HEK293 (cell line): Measurements from ENCODE around the gene MAN1B1.

ENCODE experiments used
- CTCF ChIA-PET: fragments of 350-600 bp; formaldehyde crosslinking; extraction: SDS; loops from one replicate; lab custom pipeline; 2021; ENCODE audit warnings: antibody characterized with exemption; lab: Yijun Ruan, JAX
- POLR2A ChIA-PET: fragments of 300-600 bp; formaldehyde crosslinking; extraction: SDS; loops from one replicate; lab custom pipeline; 2020; ENCODE audit warnings: antibody characterized with exemption, inconsistent platforms; lab: Yijun Ruan, JAX
- H3K27ac ChIP-seq: fragments of 200-500 bp; sonication (Bioruptor generic); 2 replicates; pipeline ENCODE4 v1.5.1; 2014; ENCODE audit warnings: low read depth, low read length, control low read depth, inconsistent platforms; ENCODE audit errors: extremely low read depth
- H3K36me3 ChIP-seq, 2 experiments: fragments of 200-500 bp in 1 of 2; sonication (Bioruptor generic) in 1 of 2; 1 replicate in 1 of 2; 2 replicates in 1 of 2; pipeline ENCODE4 v1.5.1; 2014 to 2017; ENCODE audit warnings: inconsistent platforms in 2 of 2, low read length in 2 of 2; ENCODE audit not compliant: control insufficient read depth in 2 of 2, insufficient read depth in 1 of 2
- H3K4me1 ChIP-seq: fragments of 200-500 bp; sonication (Bioruptor generic); 2 replicates; pipeline ENCODE4 v1.5.1; 2014; ENCODE audit warnings: mild to moderate bottlenecking, low read length, inconsistent platforms; ENCODE audit not compliant: control insufficient read depth, insufficient read depth
- H3K4me3 ChIP-seq: 2 replicates; pipeline ENCODE4 v1.5.1; 2011; ENCODE audit warnings: low read depth, mild to moderate bottlenecking, control low read depth, low read length, moderate library complexity
- H3K9me3 ChIP-seq: fragments of 200-500 bp; sonication (Bioruptor generic); 2 replicates; pipeline ENCODE4 v1.5.1; 2014; ENCODE audit warnings: low read depth, low read length, inconsistent platforms; ENCODE audit not compliant: control insufficient read depth, insufficient read depth
- GLI4 ChIP-seq: fragments of 450-650 bp; formaldehyde crosslinking; IDR thresholded peaks from 2 replicates; pipeline ENCODE4 v1.5.1; 2016; ENCODE audit warnings: missing biosample characterization, missing genetic modification characterization
- HIC1 ChIP-seq: fragments of 450-650 bp; formaldehyde crosslinking; IDR thresholded peaks from 2 replicates; pipeline ENCODE4 v1.5.1; 2016; ENCODE audit warnings: missing biosample characterization, missing genetic modification characterization
- KLF1 ChIP-seq: fragments of 450-650 bp; formaldehyde crosslinking; IDR thresholded peaks from 2 replicates; pipeline ENCODE4 v1.5.1; 2016; ENCODE audit warnings: missing biosample characterization, missing genetic modification characterization
- KLF17 ChIP-seq: fragments of 450-650 bp; formaldehyde crosslinking; IDR thresholded peaks from 2 replicates; pipeline ENCODE4 v1.5.1; 2016; ENCODE audit warnings: missing biosample characterization, missing genetic modification characterization
- PRDM1 ChIP-seq: fragments of 450-650 bp; formaldehyde crosslinking; IDR thresholded peaks from 2 replicates; pipeline ENCODE4; 2016; ENCODE audit warnings: missing biosample characterization, missing genetic modification characterization
- REPIN1 ChIP-seq: fragments of 450-650 bp; formaldehyde crosslinking; IDR thresholded peaks from 2 replicates; pipeline ENCODE4 v1.5.1; 2017; ENCODE audit warnings: missing biosample characterization, missing genetic modification characterization, low read depth
- TCF7L2 ChIP-seq: IDR thresholded peaks from 2 replicates; pipeline ENCODE4 v1.6.1; 2011; ENCODE audit warnings: low read depth, mild to moderate bottlenecking, inconsistent platforms, low read length, moderate library complexity, borderline replicate concordance
- ZBTB44 ChIP-seq: fragments of 450-650 bp; IDR thresholded peaks from 2 replicates; pipeline ENCODE4 v1.5.1; 2018; ENCODE audit warnings: missing biosample characterization, mild to moderate bottlenecking, missing genetic modification characterization
- ZBTB7A ChIP-seq: fragments of 450-650 bp; formaldehyde crosslinking; IDR thresholded peaks from 2 replicates; pipeline ENCODE4 v1.5.1; 2016; ENCODE audit warnings: low read depth, missing biosample characterization, missing genetic modification characterization
- ZFHX2 ChIP-seq: fragments of 450-650 bp; formaldehyde crosslinking; conservative IDR thresholded peaks from 2 replicates; pipeline ENCODE4 v1.5.1; 2016; ENCODE audit warnings: missing biosample characterization, missing genetic modification characterization
- ZFP3 ChIP-seq: fragments of 450-650 bp; formaldehyde crosslinking; IDR thresholded peaks from 2 replicates; pipeline ENCODE4 v1.5.1; 2016; ENCODE audit warnings: low read depth, missing biosample characterization, missing genetic modification characterization
- ZNF155 ChIP-seq: fragments of 450-650 bp; formaldehyde crosslinking; IDR thresholded peaks from 2 replicates; pipeline ENCODE4 v1.5.1; 2016; ENCODE audit warnings: missing biosample characterization, missing genetic modification characterization
- ZNF16 ChIP-seq: fragments of 450-650 bp; formaldehyde crosslinking; IDR thresholded peaks from 2 replicates; pipeline ENCODE4 v1.5.1; 2016; ENCODE audit warnings: low read depth, missing biosample characterization, missing genetic modification characterization
- ZNF184 ChIP-seq: fragments of 450-650 bp; IDR thresholded peaks from 2 replicates; pipeline ENCODE4 v1.5.1; 2018; ENCODE audit warnings: missing biosample characterization, mild to moderate bottlenecking, missing genetic modification characterization
- ZNF202 ChIP-seq: fragments of 450-650 bp; formaldehyde crosslinking; IDR thresholded peaks from 2 replicates; pipeline ENCODE4 v1.5.1; 2016; ENCODE audit warnings: missing biosample characterization, missing genetic modification characterization, borderline replicate concordance
- ZNF302 ChIP-seq: fragments of 450-650 bp; formaldehyde crosslinking; IDR thresholded peaks from 2 replicates; pipeline ENCODE4 v1.5.1; 2016; ENCODE audit warnings: missing biosample characterization, missing genetic modification characterization, low read depth
- ZNF362 ChIP-seq: fragments of 450-650 bp; formaldehyde crosslinking; IDR thresholded peaks from 2 replicates; pipeline ENCODE4 v1.5.1; 2016; ENCODE audit warnings: missing biosample characterization, missing genetic modification characterization
- ZNF600 ChIP-seq: fragments of 450-650 bp; formaldehyde crosslinking; IDR thresholded peaks from 2 replicates; pipeline ENCODE4 v1.5.1; 2016; ENCODE audit warnings: missing biosample characterization, missing genetic modification characterization
- ZNF621 ChIP-seq: fragments of 450-650 bp; formaldehyde crosslinking; IDR thresholded peaks from 2 replicates; pipeline ENCODE4 v1.5.1; 2017; ENCODE audit warnings: missing biosample characterization, missing genetic modification characterization
- ZNF776 ChIP-seq: fragments of 450-650 bp; formaldehyde crosslinking; IDR thresholded peaks from 2 replicates; pipeline ENCODE4 v1.5.0; 2017; ENCODE audit warnings: missing biosample characterization, missing genetic modification characterization, borderline replicate concordance

Gene MAN1B1

GRCh38 chr9:137065336-137065967 is 21.3 kb upstream of the MAN1B1 start:
- CTCF ChIA-PET, result interaction anchor here (0.6 to 11.3 kb wide), 11 partner anchors 9 to 277 kb away, joined by 3 to 237 read pairs (median 11); partner anchors contain the start of genes ABCA2, ENTPD2, MAN1B1 and NPDC1
- Histone ChIP-seq H3K27ac (no peak overlapping the region), H3K36me3 (peaks cover 0 to 17% of the 10 kb centered on the region in 2 experiments; a peak in 1 of 3 replicates), H3K4me3 (no peak overlapping the region), H3K9me3 (no peaks in the 10 kb centered on the region)
- POLR2A ChIA-PET, result interaction anchor here (9.1 kb wide), 1 partner anchor 18 kb away, joined by 137 read pairs; the partner anchor contains the start of gene MAN1B1
- TF ChIP-seq ZNF600 (peak; percentile 55), ZBTB44 (tag by site-specific recombination) (0 out of 2 replicates have a peak, but pooled peaks have one; percentile 37), ZNF155 (no peak), ZFHX2 (tag by site-specific recombination) (peak; percentile 56), ZBTB7A (tag by site-specific recombination) (peak; percentile 20; the same call in 1 of the 2 replicates)
- TF ChIP-seq, all 188 proteins: peak for 4
- peaks cover 6% of the 10 kb centered on the region; the same call in 1 of the 2 replicates for H3K4me1 ChIP-seq

GRCh38 chr9:137066096-137066861 is 20.5 kb upstream of the MAN1B1 start:
- no peak overlapping the region for H3K4me3 ChIP-seq
- no peak overlapping the region for H3K27ac ChIP-seq
- H3K9me3 ChIP-seq, result no peaks in the 10 kb centered on the region
- TF ChIP-seq KLF1 (peak; percentile 23; the same call in 1 of the 2 replicates), ZNF302 (tag by site-specific recombination) (no peak), HIC1 (tag by site-specific recombination) (peak; percentile 54)
- peaks cover 10% of the 10 kb centered on the region; the same call in 1 of the 2 replicates for H3K4me1 ChIP-seq
- ChIA-PET CTCF (interaction anchor here (0.6 to 11.3 kb wide), 18 partner anchors 10 to 316 kb away, joined by 3 to 237 read pairs (median 6); partner anchors contain the start of genes ABCA2, CYSRT1, ENTPD2 and MAN1B1), POLR2A (interaction anchor here (9.1 kb wide), 1 partner anchor 17 kb away, joined by 137 read pairs; the partner anchor contains the start of gene MAN1B1)
- peaks cover 0 to 17% of the 10 kb centered on the region in 2 experiments; a peak in 1 of 3 replicates for H3K36me3 ChIP-seq

GRCh38 chr9:137067860-137068538 is 18.8 kb upstream of the MAN1B1 start:
- POLR2A ChIA-PET, result interaction anchor here (0.6 to 9.1 kb wide), 16 partner anchors 9 to 188 kb away, joined by 3 to 137 read pairs (median 4); partner anchors contain the start of genes ENTPD2, MAN1B1, NDOR1 and NPDC1
- no peak overlapping the region for H3K4me3 ChIP-seq
- CTCF ChIA-PET, result interaction anchor here (0.6 to 11.3 kb wide), 36 partner anchors 9 to 946 kb away, joined by 3 to 237 read pairs (median 4); partner anchors contain the start of genes ABCA2, CYSRT1, ENTPD2 and MAN1B1
- H3K4me1 ChIP-seq, result peaks cover 10% of the 10 kb centered on the region; the same call in 1 of the 2 replicates
- no peaks in the 10 kb centered on the region for H3K9me3 ChIP-seq
- no peak overlapping the region for H3K27ac ChIP-seq
- peaks cover 0 to 17% of the 10 kb centered on the region in 2 experiments; a peak in 1 of 3 replicates for H3K36me3 ChIP-seq
- TF ChIP-seq ZNF621 (tag by site-specific recombination), result no peak
- TF ChIP-seq TCF7L2, result no peak
- TF ChIP-seq KLF17 (tag by site-specific recombination), result 0 out of 2 replicates have a peak, but pooled peaks have one; percentile 26
- TF ChIP-seq ZNF184 (tag by site-specific recombination), result no peak
- no peak for TF ChIP-seq ZNF16 (tag by site-specific recombination)
- TF ChIP-seq ZFP3, result no peak
- TF ChIP-seq PRDM1 (tag by site-specific recombination), result no peak
- TF ChIP-seq REPIN1, result no peak
- TF ChIP-seq GLI4, result no peak
- TF ChIP-seq ZNF362 (tag by site-specific recombination), result no peak
- TF ChIP-seq ZNF302 (tag by site-specific recombination), result no peak
- TF ChIP-seq ZNF776 (tag by site-specific recombination), result no peak
- TF ChIP-seq ZNF202 (tag by site-specific recombination), result no peak
